ENCODE results near the gene INTS7.

Gene INTS7

GRCh38 chr1:212035123-212035834 lies at the start of gene INTS7, which contains the start of gene DTL:
Gene INTS7 (minus strand): TSS chr1:212035557. CDS start chr1:212035437, 120 bp downstream.
Gene DTL (plus strand): TSS chr1:212035748. CDS start chr1:212035891, 143 bp downstream.
- peak; percentile 100 for DNase-seq

DNA sequence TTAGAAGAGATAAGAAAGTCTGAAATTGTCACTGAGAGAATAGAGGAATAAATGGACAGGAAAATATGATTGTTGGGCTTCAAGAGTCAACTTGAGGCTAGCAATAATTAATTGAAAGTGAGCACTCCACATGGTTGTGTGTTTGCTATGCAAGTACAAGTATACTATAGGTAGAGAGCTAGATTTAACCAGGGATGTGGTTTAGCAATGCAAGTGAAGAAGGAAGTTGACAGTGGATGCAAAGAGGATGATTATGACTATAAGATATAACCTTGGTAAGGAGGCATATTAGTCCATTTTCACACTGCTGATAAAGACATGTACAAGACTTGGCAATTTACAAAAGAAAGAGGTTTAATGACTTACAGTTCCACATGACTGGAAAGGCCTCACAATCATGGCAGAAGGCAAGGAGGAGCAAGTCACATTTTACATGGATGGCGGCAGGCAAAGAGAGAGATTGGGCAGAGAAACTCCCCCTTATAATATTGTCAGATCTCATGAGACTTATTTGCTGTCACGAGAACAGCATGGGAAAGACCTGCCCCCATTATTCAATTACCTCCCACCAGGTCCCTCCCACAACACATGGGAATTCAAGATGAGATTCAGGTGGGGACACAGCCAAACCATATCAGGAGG lies 47.5 kb upstream of the INTS7 start:
- DNase-seq: no peak

DNA sequence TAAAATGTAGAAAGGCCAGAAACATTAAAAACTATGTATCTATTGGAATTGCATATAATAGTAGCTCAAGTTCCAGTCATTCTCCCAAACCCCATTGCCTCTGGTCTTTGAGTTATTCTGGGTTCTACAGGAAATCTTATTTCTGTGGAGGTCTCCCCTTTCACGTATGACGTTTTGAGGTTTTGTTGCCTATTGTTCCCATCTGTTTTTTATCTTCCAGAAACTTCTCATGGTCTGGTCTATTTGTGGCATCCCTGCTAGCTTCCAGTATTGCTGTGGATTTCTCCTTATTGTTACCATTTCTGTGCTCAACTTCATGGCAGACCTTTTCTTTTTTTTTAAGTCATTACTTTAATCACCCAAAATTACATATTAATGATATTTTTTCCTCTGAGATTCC lies 43.5 kb upstream of the INTS7 start:
- no peak for DNase-seq

DNA sequence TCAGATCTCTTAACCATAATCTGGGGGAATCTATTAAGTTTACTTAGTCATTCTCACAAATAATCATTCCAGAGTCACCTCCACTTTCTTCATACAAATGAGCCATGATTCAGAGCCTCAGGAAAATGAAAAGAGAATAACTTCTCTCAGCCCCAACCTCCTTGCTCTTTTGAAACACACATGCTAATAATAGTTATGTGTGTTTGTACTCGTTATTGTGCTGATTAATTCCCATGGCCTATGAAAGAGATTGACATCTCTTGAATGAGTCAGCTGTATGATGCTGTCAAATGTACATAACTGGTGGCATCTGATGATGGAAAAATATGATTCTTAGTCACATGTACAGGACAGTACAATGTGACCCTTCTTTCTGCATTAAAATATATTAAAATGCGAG lies 41.7 kb upstream of the INTS7 start:
- no peak for DNase-seq

DNA sequence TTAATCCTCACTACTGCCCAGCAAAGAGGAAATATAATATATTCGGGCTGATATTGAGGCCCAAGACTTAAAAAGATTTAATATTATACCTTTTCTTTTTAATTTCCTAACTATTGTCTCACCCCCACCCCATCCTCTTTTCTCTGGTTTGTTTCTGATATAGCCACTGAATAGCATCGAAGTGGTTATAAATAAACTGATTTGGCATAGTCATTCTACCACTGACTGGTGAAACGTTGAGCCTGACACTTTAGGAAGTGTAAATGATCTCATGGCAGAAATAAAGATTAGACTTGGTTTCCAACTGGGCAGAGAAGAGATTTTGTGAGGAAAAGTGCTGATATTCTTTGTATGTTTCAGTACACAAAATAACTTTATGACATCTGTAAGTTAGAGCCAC lies 39.5 kb upstream of the INTS7 start:
- no peak for DNase-seq

DNA sequence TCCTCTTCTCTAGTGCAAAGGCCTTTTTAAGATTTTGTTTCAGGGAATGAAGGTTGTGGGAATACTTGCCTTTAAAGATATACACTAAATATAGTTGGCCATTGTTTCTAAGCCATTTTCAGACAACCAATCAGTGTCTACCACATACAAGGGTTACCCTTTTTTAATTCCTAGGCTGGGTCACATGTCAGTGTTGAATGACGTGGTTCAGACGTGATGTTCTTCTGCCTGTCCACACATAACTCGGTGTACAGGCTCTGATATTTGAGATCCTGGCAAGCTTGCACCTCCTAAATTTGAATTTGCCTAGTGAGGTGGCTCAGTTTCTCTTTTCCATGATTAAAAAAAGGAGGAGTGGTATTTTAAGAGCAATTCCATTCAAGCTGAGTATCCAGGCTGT lies 39.0 kb upstream of the INTS7 start:
- no peak for DNase-seq

DNA sequence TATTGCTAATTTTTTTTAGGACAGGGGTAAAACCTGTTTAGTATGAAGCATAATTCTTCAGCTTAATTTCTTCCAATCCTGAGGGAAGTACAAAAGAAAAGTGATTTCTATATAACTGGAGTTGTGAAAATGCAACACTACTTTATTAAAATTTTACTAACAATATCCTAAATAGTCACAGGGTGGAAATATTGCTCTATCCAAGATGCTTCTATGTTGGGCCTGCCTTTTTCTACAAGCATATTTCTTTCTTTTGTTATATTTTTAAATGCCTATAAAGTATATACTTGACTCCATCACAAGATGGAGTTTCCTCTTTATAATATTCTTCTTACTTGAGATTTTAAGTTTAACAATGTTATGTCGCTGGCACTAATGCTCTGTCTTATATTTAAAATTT lies 38.1 kb upstream of the INTS7 start:
- DNase-seq: no peak

DNA sequence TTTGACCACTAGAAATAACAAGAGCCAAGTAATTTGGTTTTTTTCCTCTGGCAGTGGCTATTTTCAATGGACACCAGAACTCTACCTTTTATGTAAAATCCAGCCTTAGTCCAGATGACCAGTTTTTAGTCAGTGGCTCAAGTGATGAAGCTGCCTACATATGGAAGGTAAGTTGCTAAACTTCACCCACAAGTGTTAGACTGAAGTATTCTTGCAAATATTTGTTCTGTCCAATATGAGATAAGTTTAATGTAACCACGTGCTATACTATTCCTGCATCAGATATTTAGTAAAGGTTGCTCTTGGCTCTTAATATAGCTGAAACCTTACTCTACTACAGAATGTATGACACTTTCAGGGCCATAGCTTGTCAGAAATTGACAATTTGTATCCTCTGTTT lies 36.7 kb upstream of the INTS7 start:
- DNase-seq: no peak

- DNase-seq: peak; percentile 4
Measured at GRCh38 chr1:212070720-212071302, 35.5 kb upstream of the INTS7 start.

GRCh38 chr1:212067787-212068186 lies 32.4 kb upstream of the INTS7 start:
- no peak for DNase-seq

DNA sequence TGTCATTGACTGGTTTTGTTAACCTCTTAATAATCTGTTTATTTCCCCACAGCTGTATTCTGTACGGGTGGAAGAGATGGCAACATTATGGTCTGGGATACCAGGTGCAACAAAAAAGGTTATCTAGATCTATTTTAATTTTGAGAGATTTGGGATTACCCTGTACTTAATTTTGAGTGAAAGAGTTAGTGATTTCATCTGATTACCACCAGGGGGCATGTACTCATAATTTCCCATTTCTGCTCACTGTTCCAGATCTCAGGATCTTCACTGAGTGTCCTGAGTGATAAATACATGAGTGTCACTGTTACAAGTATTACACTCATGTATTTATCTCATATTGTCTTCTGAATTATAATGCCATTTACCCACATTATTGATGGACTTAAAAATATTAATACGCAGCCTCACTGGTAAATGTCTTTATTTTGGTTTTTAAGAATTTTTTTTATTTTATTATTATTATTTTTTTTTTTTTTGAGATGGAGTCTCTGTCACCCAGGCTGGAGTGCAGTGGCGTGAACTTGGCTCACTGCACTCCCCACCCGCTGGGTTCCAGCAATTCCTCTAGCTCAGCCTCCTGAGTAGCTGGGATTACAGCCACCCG lies 27.6 kb upstream of the INTS7 start:
- peak; percentile 17 for DNase-seq

DNA sequence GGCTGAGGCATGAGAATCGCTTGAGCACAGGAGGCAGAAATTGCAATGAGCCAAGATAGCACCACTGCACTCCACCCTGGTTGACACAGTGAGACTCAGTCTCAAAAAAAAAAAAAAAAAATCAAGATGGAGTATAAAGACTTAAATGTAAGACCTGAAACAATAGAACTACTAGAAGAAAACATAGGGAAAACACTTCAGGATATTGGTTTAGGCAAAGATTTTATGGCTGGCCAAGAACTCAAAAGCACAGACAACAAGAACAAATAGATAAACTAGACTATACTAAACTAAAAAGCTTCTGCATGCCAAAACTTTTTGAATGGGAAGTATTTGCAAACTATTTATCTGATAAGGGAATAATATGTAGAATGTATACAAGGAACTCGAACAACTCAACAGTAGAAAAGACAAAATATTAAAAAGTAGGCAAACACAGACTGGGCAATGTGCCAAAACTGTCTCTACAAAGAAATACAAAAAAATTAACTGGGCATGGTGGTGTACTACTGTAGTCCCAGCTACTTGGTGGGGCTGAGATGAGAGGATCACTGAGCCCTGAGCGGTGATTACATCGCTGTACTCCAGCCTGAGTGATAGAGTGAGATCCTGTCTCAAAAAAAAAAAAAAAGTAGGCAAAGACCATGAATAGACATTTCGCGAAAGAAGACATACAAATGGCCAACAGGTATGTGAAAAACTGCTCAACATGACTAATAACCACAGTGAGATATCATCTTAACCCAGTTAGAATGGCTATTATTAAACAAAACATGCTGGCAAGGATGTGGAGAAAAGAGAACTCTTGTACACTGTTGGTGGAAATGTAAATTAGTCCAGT lies 25.5 kb upstream of the INTS7 start:
- DNase-seq: no peak

DNA sequence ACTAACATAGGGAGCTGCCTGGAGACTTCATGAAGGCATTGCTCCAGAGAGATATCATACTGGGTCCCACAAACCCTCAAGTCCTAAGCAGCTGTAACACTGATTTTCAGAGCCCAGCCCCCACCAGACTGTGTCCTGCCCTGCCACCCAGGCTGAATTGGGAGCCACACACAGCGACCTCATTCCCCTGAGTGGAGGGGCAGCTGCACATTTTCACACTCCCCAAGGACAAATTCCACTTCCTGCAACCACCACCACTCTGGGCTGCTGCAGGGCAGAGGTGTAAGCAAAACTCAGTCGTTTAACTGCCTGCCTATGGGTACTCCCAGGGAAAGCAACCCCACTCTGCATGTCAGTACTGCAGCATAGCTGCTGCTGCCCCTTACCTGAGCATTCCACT lies 20.0 kb upstream of the INTS7 start:
- no peak for DNase-seq

GRCh38 chr1:212053993-212054392 lies 18.6 kb upstream of the INTS7 start:
- no peak for DNase-seq

DNA sequence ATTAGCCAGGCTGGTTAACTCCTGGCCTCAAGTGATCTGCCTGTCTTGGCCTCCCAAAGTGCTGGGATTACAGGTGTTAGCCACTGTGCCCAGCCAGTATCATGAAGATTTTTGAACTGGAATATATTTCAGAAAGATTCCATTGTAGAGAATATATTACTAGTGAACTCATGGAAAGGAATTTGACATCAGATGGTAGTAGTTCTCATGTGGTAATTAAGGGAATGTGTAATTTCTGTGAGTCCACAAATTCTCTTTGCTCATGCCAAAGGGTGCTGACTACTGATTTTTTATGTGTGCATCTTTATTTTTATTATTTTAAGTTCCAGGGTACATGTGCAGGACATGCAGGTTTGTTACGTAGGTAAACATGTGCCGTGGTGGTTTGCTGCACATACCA lies 10.6 kb upstream of the INTS7 start:
- no peak for DNase-seq

DNA sequence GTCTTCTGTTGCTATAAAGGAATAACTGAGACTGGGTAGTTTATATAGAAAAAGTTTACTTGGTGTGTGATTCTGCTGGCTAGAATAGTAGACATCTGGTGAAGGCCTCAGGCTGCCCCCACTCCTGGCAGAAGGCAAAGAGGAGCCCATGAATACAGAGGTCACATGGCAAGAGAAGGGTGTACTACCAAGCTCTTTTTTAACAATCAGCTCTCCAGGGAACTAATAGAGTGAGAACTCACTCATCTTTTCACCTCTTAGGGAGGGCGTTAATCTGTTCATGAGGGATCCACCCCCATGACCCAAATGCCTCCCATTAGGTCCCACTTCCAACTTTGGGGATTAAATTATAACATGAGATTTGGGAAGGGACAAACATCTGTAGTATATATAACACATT lies 9.5 kb upstream of the INTS7 start:
- no peak for DNase-seq

DNA sequence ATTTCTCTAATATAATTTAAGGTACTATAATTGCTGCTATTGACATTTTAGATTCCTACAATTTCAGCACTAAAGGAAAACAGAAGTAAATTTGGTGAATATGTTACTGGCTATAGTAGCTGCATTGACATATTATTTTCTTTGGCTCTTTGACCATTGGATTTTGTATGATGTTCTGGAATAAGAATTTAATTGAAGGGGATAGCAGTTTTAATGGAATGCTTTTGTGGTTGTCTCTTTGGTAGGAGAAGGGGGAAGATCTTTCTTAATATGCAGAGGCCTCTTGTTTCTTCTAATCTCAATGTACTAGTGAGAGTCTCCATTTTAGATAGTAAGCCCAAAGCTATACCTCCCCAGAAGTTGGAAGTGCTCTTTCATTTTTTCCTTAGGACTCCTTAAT lies 7.1 kb upstream of the INTS7 start:
- DNase-seq: no peak

DNA sequence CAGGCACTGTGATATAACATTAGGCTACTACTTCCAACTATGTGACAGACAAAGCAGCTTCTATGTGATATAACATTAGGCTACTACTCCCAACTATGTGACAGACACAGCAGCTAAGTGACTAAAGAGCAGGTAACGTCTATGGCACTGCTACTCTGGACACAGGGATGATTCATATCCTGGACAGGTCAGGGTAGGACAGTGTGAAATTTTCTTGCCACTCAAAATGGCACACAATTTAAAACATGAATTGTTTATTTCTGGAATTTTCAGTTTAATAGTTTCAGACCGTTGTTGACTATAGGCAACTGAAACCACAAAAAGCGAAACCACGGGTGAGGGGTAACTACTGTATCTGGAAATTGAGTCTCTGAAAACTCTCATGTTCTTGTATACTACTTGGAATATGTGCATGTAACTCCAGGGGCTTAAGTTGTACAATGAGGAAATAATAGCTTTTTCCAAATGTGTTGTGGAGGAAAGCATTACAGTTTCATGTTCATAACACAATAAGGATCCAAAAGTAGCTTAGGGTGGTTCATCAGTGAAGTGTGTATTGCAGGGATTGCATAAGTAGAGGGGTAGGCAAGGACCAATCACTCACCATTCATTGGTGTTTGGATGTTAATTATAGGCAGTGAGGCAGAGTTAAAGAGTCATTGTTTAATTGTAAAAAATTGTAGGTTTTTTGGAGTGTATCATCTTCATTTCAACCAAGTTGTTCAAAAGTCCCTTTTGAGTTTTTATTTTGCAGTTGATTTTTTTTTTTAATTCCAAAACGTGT lies 5.5 kb upstream of the INTS7 start:
- no peak for DNase-seq

GRCh38 chr1:212039622-212040021 lies 4.3 kb upstream of the INTS7 start:
- DNase-seq: no peak

- DNase-seq: no peak
Measured at GRCh38 chr1:212037900-212038299, 2.5 kb upstream of the INTS7 start.

- DNase-seq: no peak
Measured at GRCh38 chr1:212035835-212036605, 663 bp upstream of the INTS7 start.
